Erythroblast (primary cell): Measurements from ENCODE around the gene SOX18.

Experiments used
- GATA1 ChIP-seq: IDR thresholded peaks from 2 replicates; pipeline ENCODE4 v1.6.1; 2011; ENCODE audit warnings: low read depth, mild to moderate bottlenecking, control low read depth, low read length, moderate library complexity
- POLR2A ChIP-seq: IDR thresholded peaks from 2 replicates; pipeline ENCODE4 v1.6.1; 2011; ENCODE audit warnings: mild to moderate bottlenecking, low read length

GRCh38 chr20:64072498-64073063, 23.1 kb upstream of the SOX18 start:
- no peak for TF ChIP-seq POLR2A
- TF ChIP-seq GATA1: no peak
